HEK293 (cell line): ENCODE data around the gene MRPL17.

ENCODE experiments used
- YY1 ChIP-seq: fragments of 450-650 bp; formaldehyde crosslinking; IDR thresholded peaks from 2 replicates; pipeline ENCODE4 v1.5.1; 2018; ENCODE audit warnings: missing biosample characterization, missing genetic modification characterization
- ZBTB10 ChIP-seq: fragments of 450-650 bp; formaldehyde crosslinking; IDR thresholded peaks from 2 replicates; pipeline ENCODE4 v1.5.1; 2016; ENCODE audit warnings: missing biosample characterization, missing genetic modification characterization
- ZNF280D ChIP-seq: fragments of 450-650 bp; formaldehyde crosslinking; IDR thresholded peaks from 2 replicates; pipeline ENCODE4 v1.5.1; 2016; ENCODE audit warnings: missing biosample characterization, missing genetic modification characterization
- ZNF621 ChIP-seq: fragments of 450-650 bp; formaldehyde crosslinking; IDR thresholded peaks from 2 replicates; pipeline ENCODE4 v1.5.1; 2017; ENCODE audit warnings: missing biosample characterization, missing genetic modification characterization
- ZNF645 ChIP-seq: fragments of 450-650 bp; formaldehyde crosslinking; IDR thresholded peaks from 2 replicates; pipeline ENCODE4; 2016; ENCODE audit warnings: missing biosample characterization, missing genetic modification characterization
- ZNF837 ChIP-seq: fragments of 450-650 bp; formaldehyde crosslinking; IDR thresholded peaks from 2 replicates; pipeline ENCODE4 v1.5.1; 2016; ENCODE audit warnings: missing biosample characterization, missing genetic modification characterization

GRCh38 chr11:6674862-6675261 lies 8.3 kb downstream of the MRPL17 start:
- TF ChIP-seq ZNF280D (no peak), ZNF837 (no peak), ZNF621 (tag by site-specific recombination) (no peak), ZNF645 (no peak), YY1 (tag by site-specific recombination) (no peak), ZBTB10 (tag by site-specific recombination) (no peak)
